ENCODE results near the gene IL10RB. TPM values are rescaled to one million over a fixed set of nuclear protein-coding genes. Genes with fewer than 3 reads are reported as not detected.

The IL10RB gene
- polyA plus RNA-seq, 6 donors from 2014 or later: 56.9 to 83.1 (median 71.0) TPM

- H3K27me3 Mint-ChIP-seq: no peaks in the 10 kb centered on the region
- peak overlapping the region; percentile 22 to 85 (median 69) for H3K4me3 Mint-ChIP-seq
- H3K4me1 Mint-ChIP-seq: peaks cover 63 to 87% (median 86%) of the 10 kb centered on the region in 3 donors
- ATAC-seq (ENCODE audit: low read depth in 2 of 2): no peak
- H3K27ac Mint-ChIP-seq: peak overlapping the region; percentile 81 to 96 (median 94)
- no peaks in the 10 kb centered on the region for H3K36me3 Mint-ChIP-seq
- DNase-seq: peak; percentile 32
- H3K9me3 Mint-ChIP-seq: no peaks in the 10 kb centered on the region
Measured at GRCh38 chr21:33300701-33301631, 34.8 kb downstream of the IL10RB start.

- no peak for ATAC-seq (ENCODE audit: low read depth in 2 of 2)
- H3K9me3 Mint-ChIP-seq: no peaks in the 10 kb centered on the region
- H3K4me1 Mint-ChIP-seq: peaks cover 58 to 80% (median 79%) of the 10 kb centered on the region in 3 donors
- H3K36me3 Mint-ChIP-seq: no peaks in the 10 kb centered on the region
- H3K27ac Mint-ChIP-seq: peak overlapping the region; percentile 62 to 96 (median 94)
- DNase-seq: no peak
- H3K4me3 Mint-ChIP-seq: peak overlapping the region; percentile 10 to 85 (median 69)
- no peaks in the 10 kb centered on the region for H3K27me3 Mint-ChIP-seq
Measured at GRCh38 chr21:33301632-33302002, 35.5 kb downstream of the IL10RB start.

- no peaks in the 10 kb centered on the region for H3K27me3 Mint-ChIP-seq
- H3K36me3 Mint-ChIP-seq: no peaks in the 10 kb centered on the region
- no peaks in the 10 kb centered on the region for H3K9me3 Mint-ChIP-seq
- no peak for DNase-seq
- peak overlapping the region in 3 of 8 donors; percentile 49 to 73 (median 57) for H3K4me3 Mint-ChIP-seq
- no peak for ATAC-seq (ENCODE audit: low read depth in 2 of 2)
- H3K27ac Mint-ChIP-seq: peak overlapping the region in 4 of 6 donors; percentile 62 to 96 (median 94)
- peaks cover 57 to 79% (median 75%) of the 10 kb centered on the region in 3 donors for H3K4me1 Mint-ChIP-seq
Measured at GRCh38 chr21:33302055-33302454, 35.9 kb downstream of the IL10RB start.

- peak overlapping the region in 4 of 6 donors; percentile 23 to 76 (median 59) for H3K27ac Mint-ChIP-seq
Measured at GRCh38 chr21:33302796-33303195, 36.6 kb downstream of the IL10RB start.

GRCh38 chr21:33305344-33305671 is 39.1 kb downstream of the IL10RB start:
- no peaks in the 10 kb centered on the region for H3K36me3 Mint-ChIP-seq
- H3K4me3 Mint-ChIP-seq: no peak overlapping the region
- no peaks in the 10 kb centered on the region for H3K27me3 Mint-ChIP-seq
- ATAC-seq (ENCODE audit: low read depth in 2 of 2) (no peak), DNase-seq (no peak)
- H3K27ac Mint-ChIP-seq: peak overlapping the region in 1 of 6 donors; percentile 79
- peaks cover 0 to 2% (median 0%) of the 10 kb centered on the region in 7 donors for H3K9me3 Mint-ChIP-seq
- H3K4me1 Mint-ChIP-seq: peaks cover 45 to 60% (median 56%) of the 10 kb centered on the region in 3 donors

More at GRCh38 chr21:33302796-33303195, 36.6 kb downstream of the IL10RB start:
- no peak for ATAC-seq (ENCODE audit: low read depth in 2 of 2)
- no peak for DNase-seq
- Mint-ChIP-seq H3K27me3 (no peaks in the 10 kb centered on the region), H3K4me1 (peaks cover 51 to 73% (median 69%) of the 10 kb centered on the region in 3 donors), H3K36me3 (no peaks in the 10 kb centered on the region), H3K4me3 (peak overlapping the region in 1 of 8 donors; percentile 82), H3K9me3 (no peaks in the 10 kb centered on the region)

GRCh38 chr21:33305938-33306337 is 39.8 kb downstream of the IL10RB start:
- DNase-seq (no peak), ATAC-seq (ENCODE audit: low read depth in 2 of 2) (no peak)
- Mint-ChIP-seq H3K36me3 (no peaks in the 10 kb centered on the region), H3K9me3 (peaks cover 0 to 2% (median 0%) of the 10 kb centered on the region in 7 donors), H3K4me3 (no peak overlapping the region), H3K27me3 (no peaks in the 10 kb centered on the region), H3K4me1 (peaks cover 41 to 53% (median 49%) of the 10 kb centered on the region in 3 donors), H3K27ac (peak overlapping the region in 1 of 6 donors; percentile 76)

GRCh38 chr21:33308586-33309490 is 42.7 kb downstream of the IL10RB start:
- no peaks in the 10 kb centered on the region for H3K36me3 Mint-ChIP-seq
- peak overlapping the region in 3 of 8 donors; percentile 1 to 56 (median 2) for H3K4me3 Mint-ChIP-seq

GRCh38 chr21:33309778-33310177 is 43.6 kb downstream of the IL10RB start:
- H3K27ac Mint-ChIP-seq: peak overlapping the region in 1 of 6 donors; percentile 24
- H3K4me3 Mint-ChIP-seq: no peak overlapping the region
- H3K4me1 Mint-ChIP-seq: peaks cover 25 to 35% (median 26%) of the 10 kb centered on the region in 3 donors
- no peaks in the 10 kb centered on the region for H3K27me3 Mint-ChIP-seq
- ATAC-seq (ENCODE audit: low read depth in 2 of 2): no peak
- no peak for DNase-seq
- no peaks in the 10 kb centered on the region for H3K36me3 Mint-ChIP-seq
- H3K9me3 Mint-ChIP-seq: peaks cover 0 to 2% (median 0%) of the 10 kb centered on the region in 7 donors

More at GRCh38 chr21:33308586-33309490, 42.7 kb downstream of the IL10RB start:
- Mint-ChIP-seq H3K4me1 (peaks cover 34 to 42% (median 34%) of the 10 kb centered on the region in 3 donors), H3K9me3 (peaks cover 0 to 2% (median 0%) of the 10 kb centered on the region in 7 donors), H3K27me3 (no peaks in the 10 kb centered on the region), H3K27ac (peak overlapping the region in 4 of 6 donors; percentile 5 to 38 (median 16))
- DNase-seq (peak; percentile 47), ATAC-seq (ENCODE audit: low read depth in 2 of 2) (peak; percentile 84 to 88)

- Mint-ChIP-seq H3K27me3 (no peaks in the 10 kb centered on the region), H3K4me1 (peaks cover 15 to 29% (median 16%) of the 10 kb centered on the region in 3 donors), H3K4me3 (no peak overlapping the region), H3K9me3 (peaks cover 0 to 2% (median 0%) of the 10 kb centered on the region in 7 donors), H3K27ac (peak overlapping the region in 3 of 6 donors; percentile 36 to 88 (median 83)), H3K36me3 (no peaks in the 10 kb centered on the region)
- no peak for ATAC-seq (ENCODE audit: low read depth in 2 of 2)
- DNase-seq: no peak
Measured at GRCh38 chr21:33312121-33312520, 46.0 kb downstream of the IL10RB start.

GRCh38 chr21:33313183-33313582 is 47.0 kb downstream of the IL10RB start:
- H3K27ac Mint-ChIP-seq: peak overlapping the region in 1 of 6 donors; percentile 88
- H3K4me3 Mint-ChIP-seq: no peak overlapping the region
- no peaks in the 10 kb centered on the region for H3K27me3 Mint-ChIP-seq
- H3K4me1 Mint-ChIP-seq: peaks cover 15 to 27% (median 16%) of the 10 kb centered on the region in 3 donors
- peaks cover 0 to 2% (median 0%) of the 10 kb centered on the region in 7 donors for H3K9me3 Mint-ChIP-seq
- ATAC-seq (ENCODE audit: low read depth in 2 of 2) (peak in 1 of 2 donors; percentile 25), DNase-seq (no peak)
- no peaks in the 10 kb centered on the region for H3K36me3 Mint-ChIP-seq

- ATAC-seq (ENCODE audit: low read depth in 2 of 2): no peak
- H3K36me3 Mint-ChIP-seq: no peaks in the 10 kb centered on the region
- no peaks in the 10 kb centered on the region for H3K27me3 Mint-ChIP-seq
- DNase-seq: no peak
- H3K27ac Mint-ChIP-seq: peak overlapping the region in 4 of 6 donors; percentile 0 to 76 (median 55)
- peaks cover 14 to 24% (median 16%) of the 10 kb centered on the region in 3 donors for H3K4me1 Mint-ChIP-seq
- peak overlapping the region in 1 of 8 donors; percentile 31 for H3K4me3 Mint-ChIP-seq
- H3K9me3 Mint-ChIP-seq: peaks cover 0 to 2% (median 0%) of the 10 kb centered on the region in 7 donors
Measured at GRCh38 chr21:33313611-33314010, 47.4 kb downstream of the IL10RB start.

GRCh38 chr21:33314111-33314510 is 47.9 kb downstream of the IL10RB start:
- ATAC-seq (ENCODE audit: low read depth in 2 of 2): no peak
- Mint-ChIP-seq H3K4me1 (peaks cover 8 to 19% (median 12%) of the 10 kb centered on the region in 3 donors), H3K4me3 (no peak overlapping the region), H3K27ac (no peak overlapping the region), H3K27me3 (no peaks in the 10 kb centered on the region), H3K9me3 (peaks cover 0 to 2% (median 0%) of the 10 kb centered on the region in 7 donors), H3K36me3 (no peaks in the 10 kb centered on the region)
- no peak for DNase-seq

All from naive B cell (primary cell).